ENCODE measurements around the gene MFNG. TPM values are rescaled to one million over a fixed set of nuclear protein-coding genes. Genes with fewer than 3 reads are reported as not detected.

The MFNG gene
- total RNA-seq, 1 experiment from 2014 or later: 4.5 TPM

DNA sequence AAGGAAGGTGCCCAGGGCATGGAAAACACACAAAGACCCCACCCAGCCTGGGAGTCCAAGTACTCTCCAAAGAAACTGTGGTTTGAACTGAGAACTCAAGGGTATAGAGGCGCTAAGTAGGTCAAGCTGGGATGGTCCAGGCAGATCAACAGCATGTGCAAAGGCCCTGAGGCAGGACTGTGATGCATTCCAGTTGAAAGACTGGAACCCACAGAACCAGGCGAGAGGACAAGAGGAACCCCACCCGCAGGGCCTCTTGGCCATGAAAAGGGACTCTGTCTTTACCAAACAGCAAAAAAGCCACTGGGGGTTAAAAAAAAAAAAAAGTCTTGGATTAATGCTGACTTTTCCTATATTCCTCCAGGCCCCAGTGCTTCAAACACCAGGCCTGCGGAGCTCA lies 18.8 kb upstream of the MFNG start:
- Histone ChIP-seq H4K20me1 (ENCODE audit: insufficient read depth) (no peaks in the 10 kb centered on the region), H3K4me2 (ENCODE audit: low read length) (no peak overlapping the region), H3K4me1 (ENCODE audit: control insufficient read depth in 1 of 2, insufficient read depth in 2 of 2, low read length in 2 of 2) (peaks cover 30 to 52% of the 10 kb centered on the region in 2 experiments), H3K9ac (ENCODE audit: low read length) (no peak overlapping the region), H3K4me3 (replicated peaks in 1 of 2; ENCODE audit: low read depth in 1 of 2, low read length in 2 of 2) (no peak overlapping the region), H3K9me3 (ENCODE audit: control insufficient read depth in 1 of 2, insufficient read depth in 1 of 2, low read depth in 1 of 2, low read length in 2 of 2) (no peaks in the 10 kb centered on the region), H3K9me2 (ENCODE audit: insufficient read depth) (no peaks in the 10 kb centered on the region), H3K27me3 (ENCODE audit: insufficient read depth, low read length) (no peaks in the 10 kb centered on the region), H3K27ac (ENCODE audit: low read depth, low read length) (no peak overlapping the region), H3K36me3 (ENCODE audit: control insufficient read depth in 1 of 2, insufficient read depth in 2 of 2, low read length in 2 of 2) (peaks cover 12 to 47% of the 10 kb centered on the region in 2 experiments), H3K79me2 (ENCODE audit: insufficient read depth, low read length) (no peaks in the 10 kb centered on the region), H2AFZ (ENCODE audit: low read depth, low read length, poor library complexity, severe bottlenecking) (no peak overlapping the region)
- no TSS peak for BruUV-seq (replicated peaks)
- no peak for TF ChIP-seq FOSL1 (IDR thresholded peaks at IDR 0.05; ENCODE audit: low read depth)
- TF ChIP-seq, protein P1, sequence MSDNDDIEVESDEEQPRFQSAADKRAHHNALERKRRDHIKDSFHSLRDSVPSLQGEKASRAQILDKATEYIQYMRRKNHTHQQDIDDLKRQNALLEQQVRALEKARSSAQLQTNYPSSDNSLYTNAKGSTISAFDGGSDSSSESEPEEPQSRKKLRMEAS (IDR thresholded peaks at IDR 0.05): no peak
- TF ChIP-seq SIN3A (IDR thresholded peaks at IDR 0.05; ENCODE audit: low read depth): no peak
- TF ChIP-seq, protein P2, sequence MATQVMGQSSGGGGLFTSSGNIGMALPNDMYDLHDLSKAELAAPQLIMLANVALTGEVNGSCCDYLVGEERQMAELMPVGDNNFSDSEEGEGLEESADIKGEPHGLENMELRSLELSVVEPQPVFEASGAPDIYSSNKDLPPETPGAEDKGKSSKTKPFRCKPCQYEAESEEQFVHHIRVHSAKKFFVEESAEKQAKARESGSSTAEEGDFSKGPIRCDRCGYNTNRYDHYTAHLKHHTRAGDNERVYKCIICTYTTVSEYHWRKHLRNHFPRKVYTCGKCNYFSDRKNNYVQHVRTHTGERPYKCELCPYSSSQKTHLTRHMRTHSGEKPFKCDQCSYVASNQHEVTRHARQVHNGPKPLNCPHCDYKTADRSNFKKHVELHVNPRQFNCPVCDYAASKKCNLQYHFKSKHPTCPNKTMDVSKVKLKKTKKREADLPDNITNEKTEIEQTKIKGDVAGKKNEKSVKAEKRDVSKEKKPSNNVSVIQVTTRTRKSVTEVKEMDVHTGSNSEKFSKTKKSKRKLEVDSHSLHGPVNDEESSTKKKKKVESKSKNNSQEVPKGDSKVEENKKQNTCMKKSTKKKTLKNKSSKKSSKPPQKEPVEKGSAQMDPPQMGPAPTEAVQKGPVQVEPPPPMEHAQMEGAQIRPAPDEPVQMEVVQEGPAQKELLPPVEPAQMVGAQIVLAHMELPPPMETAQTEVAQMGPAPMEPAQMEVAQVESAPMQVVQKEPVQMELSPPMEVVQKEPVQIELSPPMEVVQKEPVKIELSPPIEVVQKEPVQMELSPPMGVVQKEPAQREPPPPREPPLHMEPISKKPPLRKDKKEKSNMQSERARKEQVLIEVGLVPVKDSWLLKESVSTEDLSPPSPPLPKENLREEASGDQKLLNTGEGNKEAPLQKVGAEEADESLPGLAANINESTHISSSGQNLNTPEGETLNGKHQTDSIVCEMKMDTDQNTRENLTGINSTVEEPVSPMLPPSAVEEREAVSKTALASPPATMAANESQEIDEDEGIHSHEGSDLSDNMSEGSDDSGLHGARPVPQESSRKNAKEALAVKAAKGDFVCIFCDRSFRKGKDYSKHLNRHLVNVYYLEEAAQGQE (IDR thresholded peaks at IDR 0.05; ENCODE audit: low read depth): no peak
- TF ChIP-seq EGR1 (IDR thresholded peaks at IDR 0.05; ENCODE audit: low read depth): no peak
- TF ChIP-seq, protein P3, sequence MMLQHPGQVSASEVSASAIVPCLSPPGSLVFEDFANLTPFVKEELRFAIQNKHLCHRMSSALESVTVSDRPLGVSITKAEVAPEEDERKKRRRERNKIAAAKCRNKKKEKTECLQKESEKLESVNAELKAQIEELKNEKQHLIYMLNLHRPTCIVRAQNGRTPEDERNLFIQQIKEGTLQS (IDR thresholded peaks at IDR 0.05): no peak
- TF ChIP-seq EZH2phosphoT487 (IDR thresholded peaks at IDR 0.05; ENCODE audit: borderline replicate concordance): no peak
- no peak for TF ChIP-seq SP1 (IDR thresholded peaks at IDR 0.05; ENCODE audit: low read depth)
- no peak for TF ChIP-seq POLR2A (IDR thresholded peaks at IDR 0.05; ENCODE audit: borderline replicate concordance, extremely low read depth, insufficient read depth, insufficient read length)
- no peak for TF ChIP-seq CBX3 (IDR thresholded peaks at IDR 0.05; ENCODE audit: low read depth)
- no peak for TF ChIP-seq CEBPB (IDR thresholded peaks at IDR 0.05; ENCODE audit: low read depth)
- no peak for TF ChIP-seq YY1 (IDR thresholded peaks at IDR 0.05; ENCODE audit: extremely low read depth, insufficient replicate concordance, low read depth, low read length)
- no peak for TF ChIP-seq JUND (IDR thresholded peaks at IDR 0.05)
- no peak for TF ChIP-seq ELF1 (IDR thresholded peaks at IDR 0.05; ENCODE audit: borderline replicate concordance, low read depth)
- DNase-seq (ENCODE audit: low read depth, low spot score) (no peak), ATAC-seq (no peak)
- CTCF ChIA-PET: interaction anchor here (0.9 kb wide), 1 partner anchor 10 kb away, joined by 3 read pairs; no protein-coding TSS in a partner anchor
- intact Hi-C loops (cut with micrococcal nuclease): no loop called here
- RAD21 ChIA-PET (ENCODE audit: low non-redundant PET in 1 of 2, low total read pairs in 2 of 2, uncharacterized antibody in 2 of 2, unreplicated experiment in 2 of 2): no interaction called here
- POLR2A ChIA-PET: no interaction called here

Measured in HCT116 (cell line).